Osteocyte (in vitro differentiated cells): ENCODE data around the gene PDZK1. TPM values are rescaled to one million over a fixed set of nuclear protein-coding genes. Genes with fewer than 3 reads are reported as not detected.

Experiments
- DNase-seq: peaks from one replicate; pipeline ENCODE4 v3.0.0; 2021; ENCODE audit warnings: mixed read lengths; ENCODE audit not compliant: unreplicated experiment; ENCODE audit errors: extremely low spot score
- H3K27ac Mint-ChIP-seq: one replicate; pipeline ENCODE4 v1.8.0; 2021; ENCODE audit warnings: mild to moderate bottlenecking, mixed read lengths; ENCODE audit not compliant: unreplicated experiment
- H3K27me3 Mint-ChIP-seq: one replicate; pipeline ENCODE4 v1.8.0; 2021; ENCODE audit warnings: mixed read lengths; ENCODE audit not compliant: unreplicated experiment
- H3K36me3 Mint-ChIP-seq: one replicate; pipeline ENCODE4 v1.8.0; 2021; ENCODE audit warnings: mixed read lengths; ENCODE audit not compliant: unreplicated experiment
- H3K4me1 Mint-ChIP-seq: one replicate; pipeline ENCODE4 v1.8.0; 2021; ENCODE audit warnings: mixed read lengths; ENCODE audit not compliant: unreplicated experiment
- H3K4me3 Mint-ChIP-seq: one replicate; pipeline ENCODE4 v1.8.0; 2021; ENCODE audit warnings: mild to moderate bottlenecking, moderate library complexity, mixed read lengths; ENCODE audit not compliant: unreplicated experiment
- H3K9me3 Mint-ChIP-seq: one replicate; pipeline ENCODE4 v1.8.0; 2021; ENCODE audit warnings: mixed read lengths; ENCODE audit not compliant: unreplicated experiment
- CTCF ChIP-seq: fragments of 200-600 bp; sonication (generic); IDR thresholded peaks from 2 replicates; pipeline ENCODE4 v1.5.0; 2021; ENCODE audit warnings: antibody characterized with exemption, mild to moderate bottlenecking, moderate library complexity
- total RNA-seq: library from RNA; stranded (reverse); gene quantifications from 2 replicates; pipeline ENCODE4 v1.2.1, GENCODE V29; 2021

The PDZK1 gene
- total RNA-seq, 1 donor from 2014 or later, result 0.40 TPM

- Mint-ChIP-seq H3K27ac (peak overlapping the region; percentile 6), H3K27me3 (no peaks in the 10 kb centered on the region), H3K4me1 (peaks cover 27% of the 10 kb centered on the region), H3K9me3 (no peaks in the 10 kb centered on the region), H3K36me3 (no peaks in the 10 kb centered on the region), H3K4me3 (no peak overlapping the region)
- no peak for DNase-seq
- no peak for TF ChIP-seq CTCF
Observed at GRCh38 chr1:145716641-145717345, 9.6 kb upstream of the PDZK1 start.

GRCh38 chr1:145714524-145715111 lies 7.5 kb upstream of the PDZK1 start:
- Mint-ChIP-seq H3K27ac (no peak overlapping the region), H3K27me3 (no peaks in the 10 kb centered on the region), H3K4me1 (peaks cover 13% of the 10 kb centered on the region), H3K4me3 (no peak overlapping the region), H3K36me3 (no peaks in the 10 kb centered on the region), H3K9me3 (no peaks in the 10 kb centered on the region)
- TF ChIP-seq CTCF, result no peak
- DNase-seq, result no peak

GRCh38 chr1:145711213-145711651 lies 4.1 kb upstream of the PDZK1 start:
- no peak for TF ChIP-seq CTCF
- Mint-ChIP-seq H3K27me3 (no peaks in the 10 kb centered on the region), H3K9me3 (no peaks in the 10 kb centered on the region), H3K27ac (no peak overlapping the region), H3K4me1 (peaks cover 12% of the 10 kb centered on the region), H3K36me3 (no peaks in the 10 kb centered on the region), H3K4me3 (no peak overlapping the region)
- DNase-seq, result no peak

- no peak for TF ChIP-seq CTCF
- Mint-ChIP-seq H3K4me1 (peaks cover 18% of the 10 kb centered on the region), H3K9me3 (no peaks in the 10 kb centered on the region), H3K36me3 (no peaks in the 10 kb centered on the region), H3K27me3 (no peaks in the 10 kb centered on the region), H3K4me3 (no peak overlapping the region), H3K27ac (no peak overlapping the region)
- DNase-seq, result no peak
Observed at GRCh38 chr1:145710291-145711027, 3.3 kb upstream of the PDZK1 start.

- DNase-seq, result no peak
- Mint-ChIP-seq H3K36me3 (no peaks in the 10 kb centered on the region), H3K4me3 (no peak overlapping the region), H3K9me3 (no peaks in the 10 kb centered on the region), H3K27me3 (no peaks in the 10 kb centered on the region), H3K27ac (no peak overlapping the region), H3K4me1 (peaks cover 20% of the 10 kb centered on the region)
- no peak for TF ChIP-seq CTCF
Observed at GRCh38 chr1:145708063-145708462, 895 bp upstream of the PDZK1 start.
